ENCODE results near the gene PPFIBP2.

PPFIBP2 gene

GRCh38 chr11:7605186-7605943 lies 91.6 kb downstream of the PPFIBP2 start:
- DNase-seq, result no peak

DNA sequence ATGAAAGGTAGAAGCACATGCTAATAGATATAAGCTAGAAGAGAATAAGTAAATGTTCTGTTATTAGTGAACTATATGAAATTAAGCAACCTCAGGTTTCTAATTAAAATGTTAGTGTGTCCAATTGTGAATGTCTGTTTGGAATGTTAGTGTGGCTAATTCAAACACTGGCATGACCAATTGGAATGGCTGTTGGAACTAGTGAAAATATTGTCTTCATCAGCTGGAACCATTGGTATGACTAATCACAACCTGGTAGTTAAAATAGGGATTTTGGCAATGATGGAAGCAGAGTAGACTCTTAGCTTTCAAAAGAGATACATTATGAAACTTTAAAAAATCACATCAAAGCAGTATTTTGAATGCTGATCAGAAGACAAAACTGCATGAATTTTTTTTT lies 92.7 kb downstream of the PPFIBP2 start:
- no peak for DNase-seq

- no peak for DNase-seq
Measured at GRCh38 chr11:7609015-7609414, 95.2 kb downstream of the PPFIBP2 start.

GRCh38 chr11:7609521-7609920 lies 95.7 kb downstream of the PPFIBP2 start:
- DNase-seq, result no peak

DNA sequence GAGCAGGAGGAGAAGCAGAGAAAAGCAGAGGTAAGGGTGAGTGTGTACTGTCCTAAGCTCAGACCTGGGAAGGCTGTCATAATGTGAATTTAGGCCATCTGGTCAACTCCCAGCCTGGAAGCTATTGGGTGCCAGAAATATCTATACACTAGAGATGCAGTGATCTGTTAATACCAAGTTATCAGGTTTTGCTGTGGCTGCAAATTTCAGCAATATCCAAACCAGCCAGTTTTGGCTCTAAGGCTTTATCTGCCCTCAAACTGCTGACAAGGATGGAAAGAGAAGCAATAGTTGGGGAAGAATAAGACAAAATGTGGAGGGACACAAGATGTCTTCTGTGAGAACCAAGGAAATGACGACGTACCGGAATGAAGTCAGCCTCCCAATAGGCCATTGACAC lies 96.6 kb downstream of the PPFIBP2 start:
- DNase-seq, result no peak

- no peak for DNase-seq
Measured at GRCh38 chr11:7611411-7611810, 97.6 kb downstream of the PPFIBP2 start.

DNA sequence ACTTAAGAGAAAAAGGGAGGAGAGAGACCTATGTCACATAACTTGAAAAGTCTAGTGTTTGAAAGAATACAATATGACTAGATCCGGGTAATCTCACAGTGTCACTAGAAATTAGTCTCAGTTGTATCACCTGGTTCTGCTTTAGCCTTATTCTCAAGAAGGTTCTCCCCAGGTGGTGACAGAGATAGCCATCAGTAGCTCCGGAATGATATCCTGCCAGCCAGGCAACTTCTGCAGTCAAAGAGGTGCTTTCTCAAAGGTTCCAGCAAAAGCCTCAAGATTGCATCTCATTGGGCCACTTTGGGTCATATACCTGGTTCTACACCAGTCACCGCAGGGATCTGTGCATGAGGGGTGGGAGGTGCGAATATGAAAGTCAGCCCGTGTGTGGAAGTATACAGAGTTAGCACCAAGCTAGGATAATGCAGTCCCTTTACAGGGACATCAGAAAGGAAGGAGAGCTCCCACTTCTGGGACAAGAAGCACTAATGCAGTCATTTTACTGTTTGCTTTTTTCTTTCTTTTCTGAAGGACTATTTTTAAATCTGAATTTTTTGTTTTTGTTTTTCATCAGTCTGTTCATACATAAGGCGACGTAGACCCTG lies 98.4 kb downstream of the PPFIBP2 start:
- DNase-seq, result no peak

DNA sequence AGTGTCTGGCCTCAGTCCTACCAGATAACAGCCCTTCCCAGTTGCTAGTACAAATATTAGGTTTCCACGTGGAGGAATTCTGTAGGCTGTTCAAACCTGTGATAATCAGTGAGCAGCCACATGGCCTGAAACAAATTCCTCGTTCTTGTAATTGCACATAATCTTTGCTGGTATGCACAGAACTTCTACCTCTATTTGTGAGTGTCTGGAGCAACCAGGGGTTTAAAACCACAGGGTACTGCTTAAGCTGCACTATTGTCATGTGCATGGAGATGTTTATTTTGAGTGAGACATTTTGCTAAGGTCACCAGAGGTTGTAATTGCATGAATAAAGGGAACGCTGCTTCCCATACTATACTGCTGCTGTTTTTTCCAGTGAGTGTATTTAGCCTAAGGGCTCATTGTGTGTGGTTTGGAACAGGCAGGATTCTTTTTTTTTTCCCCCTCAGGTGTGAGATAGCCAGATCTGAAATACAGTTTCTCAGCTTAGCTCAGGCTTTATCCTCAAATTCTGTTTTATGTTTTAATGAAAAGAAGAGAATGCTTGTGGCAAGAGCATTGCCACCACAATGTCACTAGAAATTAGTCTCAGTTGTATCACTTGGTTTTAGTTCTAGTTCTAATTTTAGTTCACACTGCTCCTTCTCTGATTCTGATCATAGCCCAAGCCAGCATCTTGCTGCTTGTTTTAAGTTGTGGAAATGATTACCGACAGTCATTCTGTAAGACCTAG lies 99.0 kb downstream of the PPFIBP2 start:
- no peak for DNase-seq

DNA sequence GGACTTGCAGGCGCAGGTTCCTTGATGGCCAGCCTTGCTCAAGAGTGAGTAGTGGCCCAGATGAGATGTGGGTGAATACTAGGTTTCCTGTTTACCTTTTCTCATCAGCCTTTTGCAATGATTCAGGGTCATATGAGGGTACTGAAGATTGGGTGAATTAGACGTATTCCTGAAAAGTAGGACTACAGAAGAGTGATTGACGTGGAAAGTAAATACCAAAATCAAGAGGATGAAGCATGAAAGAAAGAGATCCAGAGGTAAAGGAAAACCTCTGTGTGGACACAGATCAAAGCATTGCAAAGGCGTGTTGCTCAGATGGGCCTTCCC lies 99.6 kb downstream of the PPFIBP2 start:
- no peak for DNase-seq

DNA sequence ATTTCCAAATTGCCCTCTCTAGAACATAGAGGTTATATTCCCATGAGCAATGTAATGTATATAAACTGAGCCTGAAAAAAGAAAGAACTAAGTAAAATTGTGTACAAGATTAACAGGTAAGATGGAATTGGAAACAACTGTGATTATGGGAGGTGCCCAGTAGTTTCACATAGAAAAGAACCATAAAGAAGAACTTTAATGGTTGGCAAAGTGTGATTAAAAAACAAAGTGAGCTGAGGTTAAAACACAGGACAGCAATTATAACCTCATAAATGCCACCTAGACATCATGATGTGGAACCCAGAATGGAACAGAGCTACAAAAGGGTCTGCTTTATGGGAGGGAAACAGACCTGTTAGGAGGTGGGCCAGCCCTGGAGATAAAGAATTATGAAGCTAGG lies 100.9 kb downstream of the PPFIBP2 start:
- no peak for DNase-seq

- no peak for DNase-seq
Measured at GRCh38 chr11:7617032-7617431, 103.2 kb downstream of the PPFIBP2 start.

GRCh38 chr11:7619322-7619721 lies 105.5 kb downstream of the PPFIBP2 start:
- DNase-seq, result no peak

DNA sequence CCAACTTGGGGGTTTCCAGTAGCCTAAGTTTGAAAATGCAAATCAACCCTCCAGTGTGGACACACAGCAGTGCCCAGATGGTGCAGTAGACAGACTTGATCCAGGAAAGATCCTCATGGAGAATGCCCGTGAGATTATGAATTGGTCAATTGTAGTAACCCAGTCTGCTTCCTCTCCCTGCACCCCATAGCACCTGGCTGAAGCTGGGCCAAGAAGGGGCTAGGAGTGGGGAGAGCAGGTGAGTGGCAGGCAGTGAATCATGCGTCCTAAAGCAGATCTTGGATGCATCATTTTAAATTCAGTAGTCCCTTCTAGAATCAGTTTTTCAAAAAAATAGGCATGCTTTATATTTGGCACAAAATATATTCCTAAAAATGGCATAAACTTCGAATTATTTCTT lies 107.3 kb downstream of the PPFIBP2 start:
- DNase-seq, result no peak

DNA sequence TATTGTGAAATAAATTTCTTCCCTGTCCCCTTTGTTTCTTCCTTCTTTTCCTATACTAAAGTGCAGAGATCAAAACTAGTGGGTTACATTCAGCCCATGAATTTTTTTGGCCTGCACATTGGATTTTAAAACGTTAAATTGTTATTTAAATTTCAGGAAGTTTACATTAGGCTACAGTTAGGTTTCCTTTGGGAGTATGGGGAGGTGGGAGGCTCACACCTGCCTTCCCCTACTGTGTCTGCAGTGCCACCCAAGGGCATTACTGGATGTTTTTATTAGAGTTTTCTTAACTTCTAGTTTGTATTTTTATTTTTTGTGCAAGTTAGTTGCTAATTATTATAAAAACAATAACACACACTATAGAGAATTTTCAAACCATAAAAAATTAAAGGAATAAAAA lies 107.8 kb downstream of the PPFIBP2 start:
- no peak for DNase-seq

GRCh38 chr11:7622721-7623120 lies 108.9 kb downstream of the PPFIBP2 start:
- DNase-seq, result no peak

DNA sequence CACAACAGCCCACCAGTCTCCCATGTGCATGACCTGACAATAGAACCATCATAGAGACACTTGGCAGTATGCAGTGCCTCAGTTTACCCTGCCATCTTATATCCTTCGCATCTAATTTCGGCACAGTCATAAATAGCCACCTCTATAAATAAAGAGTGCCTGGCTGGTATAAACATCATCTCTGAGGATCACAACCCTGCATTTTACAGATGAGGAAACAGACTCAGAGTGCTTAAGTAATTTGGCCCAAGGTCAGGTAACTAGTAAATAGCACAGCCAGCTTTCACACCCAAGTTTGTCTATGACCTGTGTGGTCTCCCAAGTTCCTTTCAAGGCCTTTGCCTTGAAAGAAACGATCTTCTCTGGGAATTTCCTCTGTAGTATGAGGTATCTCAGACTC lies 114.9 kb downstream of the PPFIBP2 start:
- no peak for DNase-seq

DNA sequence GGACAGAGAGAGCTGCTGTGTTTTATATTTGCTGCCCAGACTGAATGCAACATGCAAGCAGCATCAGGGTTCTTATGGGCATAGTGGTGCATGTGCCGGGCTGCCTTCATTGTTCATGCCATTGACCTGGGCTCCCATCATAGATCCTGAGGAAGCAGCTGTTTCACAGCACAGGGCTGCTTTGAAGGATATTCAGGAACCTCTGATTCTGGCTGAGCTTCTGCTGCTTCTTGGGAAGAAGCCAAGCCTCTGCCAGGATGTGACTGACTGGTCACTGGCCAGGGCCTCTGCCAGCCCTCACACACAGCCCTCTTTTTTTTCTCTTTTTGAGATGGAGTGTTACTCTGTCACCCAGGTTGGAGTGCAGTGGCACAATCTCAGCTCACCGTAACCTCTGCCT lies 116.2 kb downstream of the PPFIBP2 start:
- no peak for DNase-seq

DNA sequence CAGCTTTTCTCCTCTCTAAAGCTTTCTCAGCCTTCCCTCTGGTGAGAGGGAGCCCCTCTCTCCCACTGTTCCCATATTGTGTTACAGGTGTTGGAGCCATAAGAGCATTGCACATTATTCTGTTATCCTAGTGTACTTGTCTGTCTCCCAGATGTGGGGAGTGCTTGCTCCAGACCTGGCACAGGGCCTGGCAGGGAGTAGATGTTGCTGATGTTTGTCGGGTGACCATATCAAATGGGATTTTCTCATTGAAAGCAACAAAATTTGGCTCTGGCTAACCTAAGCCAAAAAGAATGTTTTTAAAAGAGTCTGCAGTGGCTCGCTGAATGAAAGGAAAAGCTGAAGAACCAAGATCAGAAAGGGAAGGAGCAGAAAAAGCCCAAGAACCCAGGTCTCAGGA lies 118.4 kb downstream of the PPFIBP2 start:
- no peak for DNase-seq

DNA sequence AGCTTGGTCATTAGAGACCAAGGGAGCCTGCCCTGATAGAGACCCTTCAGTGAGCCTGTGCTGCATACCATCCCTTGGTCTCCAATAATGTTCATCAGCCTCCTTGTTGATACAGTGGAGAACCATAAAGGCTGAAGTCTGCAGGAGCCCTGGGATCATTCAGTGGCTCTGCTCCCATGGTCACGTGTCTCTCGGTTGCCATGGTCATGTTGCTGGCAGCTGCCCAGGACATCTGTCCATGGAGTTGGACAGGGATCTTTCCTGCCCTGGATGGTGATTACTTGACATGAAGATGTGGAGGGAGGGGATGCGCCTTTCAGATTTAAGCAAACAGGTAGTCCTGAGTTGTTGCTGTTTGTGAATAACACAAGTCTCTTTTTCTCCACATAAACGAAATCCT lies 121.3 kb downstream of the PPFIBP2 start:
- no peak for DNase-seq

GRCh38 chr11:7635708-7636107 lies 121.9 kb downstream of the PPFIBP2 start:
- DNase-seq, result no peak

GRCh38 chr11:7636350-7636749 lies 122.6 kb downstream of the PPFIBP2 start:
- DNase-seq, result no peak

GRCh38 chr11:7637447-7638157 lies 123.8 kb downstream of the PPFIBP2 start:
- DNase-seq, result no peak

DNA sequence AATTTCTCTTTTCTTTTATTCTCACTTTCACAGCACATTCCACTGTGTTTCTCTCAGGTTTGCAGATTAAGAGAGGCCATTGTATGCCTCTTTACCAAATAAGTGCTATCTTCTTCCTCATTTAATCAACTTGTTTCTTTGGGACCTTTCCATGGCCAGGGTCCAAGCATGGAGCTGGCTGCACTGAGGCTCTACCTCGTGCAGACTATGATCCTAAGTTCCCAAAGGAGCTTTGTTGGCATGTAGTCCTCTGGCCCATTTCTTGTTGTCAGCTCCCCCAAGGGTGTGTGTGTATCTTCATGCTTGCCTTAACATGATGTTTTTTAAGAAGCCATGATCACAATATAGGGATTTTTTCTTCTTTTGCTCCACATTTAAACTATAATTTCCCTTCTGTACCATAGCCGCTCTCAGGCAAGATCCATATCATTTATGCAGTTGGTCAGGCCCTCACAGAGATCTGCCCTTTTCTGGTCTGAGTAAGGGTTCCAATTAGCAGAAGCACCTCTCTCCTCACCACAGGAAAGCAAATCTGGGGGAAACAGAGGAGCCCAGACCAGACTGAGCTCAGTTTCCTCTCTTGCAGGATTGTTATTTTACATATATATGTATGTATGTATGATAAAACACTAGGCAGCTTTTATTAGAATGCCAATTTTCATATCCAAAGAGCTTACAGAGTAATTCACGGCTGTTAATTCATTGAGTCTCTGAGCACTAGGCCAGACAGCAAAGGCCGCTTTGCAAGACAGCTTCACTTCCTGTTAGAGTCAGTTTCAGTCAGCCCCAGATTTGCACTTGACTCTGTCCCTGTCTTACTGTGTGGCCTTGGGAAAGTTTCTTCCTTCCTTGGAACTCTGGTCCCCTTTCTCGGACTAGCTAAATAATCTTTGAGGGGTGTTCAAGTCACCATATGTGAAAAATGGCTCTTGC lies 125.2 kb downstream of the PPFIBP2 start:
- no peak for DNase-seq
